ENCODE measurements around the gene NEUROD2. TPM values are rescaled to one million over a fixed set of nuclear protein-coding genes. Genes with fewer than 3 reads are reported as not detected.

NEUROD2 gene
- total RNA-seq, 1 donor: not detected

DNA sequence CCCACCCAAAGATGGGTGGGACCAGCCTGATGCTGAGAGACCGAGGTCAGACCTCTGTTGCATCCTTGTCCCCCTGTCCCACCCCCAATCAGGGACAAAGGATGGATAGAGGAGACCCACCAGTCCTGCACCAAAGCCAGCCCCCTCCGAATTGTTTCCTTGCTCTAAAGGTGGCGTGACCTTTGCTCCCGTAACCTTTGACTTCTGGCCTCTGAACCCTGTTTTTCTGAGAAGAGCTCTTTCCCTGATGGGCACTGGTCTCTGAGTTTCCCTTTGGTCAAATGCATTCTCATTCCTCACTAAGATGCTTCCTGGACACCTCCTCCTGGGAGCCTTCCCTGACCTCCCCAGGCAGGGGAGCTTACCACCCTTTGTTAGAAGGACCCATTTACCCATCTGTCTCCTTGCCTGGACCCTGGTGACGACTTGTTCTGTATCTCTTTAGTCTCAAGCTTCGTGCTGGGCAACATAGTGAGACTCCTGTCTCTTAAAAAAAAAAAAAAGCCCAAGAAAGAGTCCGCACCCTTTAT, 5.3 kb upstream of the NEUROD2 start:
- TF ChIP-seq, protein P1, sequence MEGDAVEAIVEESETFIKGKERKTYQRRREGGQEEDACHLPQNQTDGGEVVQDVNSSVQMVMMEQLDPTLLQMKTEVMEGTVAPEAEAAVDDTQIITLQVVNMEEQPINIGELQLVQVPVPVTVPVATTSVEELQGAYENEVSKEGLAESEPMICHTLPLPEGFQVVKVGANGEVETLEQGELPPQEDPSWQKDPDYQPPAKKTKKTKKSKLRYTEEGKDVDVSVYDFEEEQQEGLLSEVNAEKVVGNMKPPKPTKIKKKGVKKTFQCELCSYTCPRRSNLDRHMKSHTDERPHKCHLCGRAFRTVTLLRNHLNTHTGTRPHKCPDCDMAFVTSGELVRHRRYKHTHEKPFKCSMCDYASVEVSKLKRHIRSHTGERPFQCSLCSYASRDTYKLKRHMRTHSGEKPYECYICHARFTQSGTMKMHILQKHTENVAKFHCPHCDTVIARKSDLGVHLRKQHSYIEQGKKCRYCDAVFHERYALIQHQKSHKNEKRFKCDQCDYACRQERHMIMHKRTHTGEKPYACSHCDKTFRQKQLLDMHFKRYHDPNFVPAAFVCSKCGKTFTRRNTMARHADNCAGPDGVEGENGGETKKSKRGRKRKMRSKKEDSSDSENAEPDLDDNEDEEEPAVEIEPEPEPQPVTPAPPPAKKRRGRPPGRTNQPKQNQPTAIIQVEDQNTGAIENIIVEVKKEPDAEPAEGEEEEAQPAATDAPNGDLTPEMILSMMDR (IDR thresholded peaks at IDR 0.05; ENCODE audit: insufficient read depth, low read length): no peak
- DNase-seq (ENCODE audit: low read depth): no peak
- no peak overlapping the region for H3K4me3 ChIP-seq (ENCODE audit: low read depth, low read length)

DNA sequence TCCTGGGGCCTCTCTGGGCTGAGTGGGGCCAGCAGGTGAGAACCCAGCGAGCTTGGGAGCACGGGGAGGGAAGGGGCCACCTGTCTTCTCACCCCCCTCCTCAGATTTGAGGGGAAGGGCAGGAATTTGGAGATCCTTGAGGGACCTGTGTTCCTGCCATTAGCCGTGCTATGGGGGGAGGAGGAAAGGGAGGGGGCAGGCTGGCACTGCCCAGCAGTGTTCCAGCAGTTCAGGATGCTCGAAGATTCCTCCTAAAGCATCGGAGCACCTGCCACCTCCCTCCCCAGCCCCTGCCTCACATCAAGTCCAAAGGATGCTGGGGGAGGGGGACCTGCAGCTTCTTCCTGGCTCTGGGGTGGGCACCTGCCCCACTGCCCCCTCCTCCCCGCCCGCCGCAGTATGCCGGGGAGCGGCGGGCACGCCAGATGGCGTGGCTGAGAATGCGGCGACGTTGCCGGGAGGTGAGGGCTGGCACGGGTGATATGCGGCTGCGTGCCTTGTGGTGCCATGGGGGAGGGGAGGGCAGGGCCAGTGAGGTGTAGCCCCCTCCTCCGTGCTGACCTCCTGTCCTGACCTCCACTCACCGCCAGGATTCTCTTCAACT, 4.7 kb upstream of the NEUROD2 start:
- TF ChIP-seq, protein P1 (IDR thresholded peaks at IDR 0.05; ENCODE audit: insufficient read depth, low read length): no peak
- no peak overlapping the region for H3K4me3 ChIP-seq (ENCODE audit: low read depth, low read length)
- no peak for DNase-seq (ENCODE audit: low read depth)

DNA sequence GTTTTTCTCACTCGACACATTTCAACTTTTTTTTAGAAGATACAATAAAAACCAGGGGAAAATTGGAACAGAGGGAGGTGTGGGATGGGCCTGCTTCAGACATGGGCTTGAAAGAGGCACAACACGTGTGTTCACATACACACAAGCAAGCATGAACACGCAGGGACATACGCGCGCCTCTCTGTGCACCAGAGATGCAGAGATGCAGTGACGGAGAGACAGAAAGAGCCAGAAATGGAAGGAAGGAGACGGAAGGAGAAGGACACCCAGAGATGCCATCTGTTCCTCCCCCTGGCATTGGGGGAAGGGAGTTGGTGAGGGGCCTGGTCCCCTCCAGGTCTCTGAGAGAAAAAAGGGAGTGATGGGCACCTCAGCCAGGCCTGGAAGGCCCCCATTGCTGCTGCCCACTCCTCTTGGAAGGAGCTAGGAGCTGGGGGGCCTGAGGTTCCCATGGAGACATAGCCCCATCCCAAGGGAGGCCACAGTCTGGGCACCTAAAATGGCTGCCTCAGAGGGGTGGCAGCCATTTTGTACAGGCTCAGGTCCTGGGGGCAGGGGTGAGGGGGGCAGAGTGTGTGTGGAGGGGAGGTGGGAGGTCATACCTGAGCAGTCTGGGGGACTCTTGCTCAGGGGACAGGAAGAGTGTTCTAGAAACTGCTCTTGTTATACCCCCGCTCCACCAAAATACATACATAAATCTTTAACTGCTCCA, 3.8 kb upstream of the NEUROD2 start:
- no peak overlapping the region for H3K4me3 ChIP-seq (ENCODE audit: low read depth, low read length)
- no peak for DNase-seq (ENCODE audit: low read depth)
- TF ChIP-seq, protein P1 (IDR thresholded peaks at IDR 0.05; ENCODE audit: insufficient read depth, low read length): no peak

DNA sequence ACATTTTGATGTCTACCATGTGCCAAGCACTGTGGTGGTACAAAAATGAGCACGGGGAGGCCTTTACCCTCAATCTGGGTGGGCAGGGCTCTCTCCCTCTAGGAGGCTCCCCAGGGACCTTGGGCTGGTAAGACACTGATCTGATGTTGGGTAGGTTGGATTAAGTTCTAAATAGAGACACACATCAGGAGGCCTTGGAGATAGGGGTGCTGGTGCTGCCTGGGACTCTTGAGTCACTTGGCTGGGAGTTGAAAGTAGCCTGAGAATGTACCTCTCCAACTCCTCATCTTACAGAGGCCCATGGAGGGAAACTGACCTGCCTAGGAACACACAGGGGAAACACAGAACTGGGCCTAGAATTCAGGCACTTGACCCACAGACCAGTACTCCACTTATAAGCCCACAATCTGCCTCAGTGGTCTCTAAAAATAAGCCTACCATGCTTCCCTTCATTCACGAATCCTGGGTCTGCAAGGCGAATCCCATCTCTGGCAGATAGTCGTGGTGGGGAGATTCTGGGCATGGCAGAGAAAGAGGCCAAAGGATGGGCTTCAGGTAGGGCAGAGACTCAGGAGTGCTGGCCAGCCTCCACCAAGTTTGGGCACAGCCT, 1.8 kb upstream of the NEUROD2 start:
- no peak for DNase-seq (ENCODE audit: low read depth)
- TF ChIP-seq, protein P1 (IDR thresholded peaks at IDR 0.05; ENCODE audit: insufficient read depth, low read length): no peak
- H3K4me3 ChIP-seq (ENCODE audit: low read depth, low read length): no peak overlapping the region

DNA sequence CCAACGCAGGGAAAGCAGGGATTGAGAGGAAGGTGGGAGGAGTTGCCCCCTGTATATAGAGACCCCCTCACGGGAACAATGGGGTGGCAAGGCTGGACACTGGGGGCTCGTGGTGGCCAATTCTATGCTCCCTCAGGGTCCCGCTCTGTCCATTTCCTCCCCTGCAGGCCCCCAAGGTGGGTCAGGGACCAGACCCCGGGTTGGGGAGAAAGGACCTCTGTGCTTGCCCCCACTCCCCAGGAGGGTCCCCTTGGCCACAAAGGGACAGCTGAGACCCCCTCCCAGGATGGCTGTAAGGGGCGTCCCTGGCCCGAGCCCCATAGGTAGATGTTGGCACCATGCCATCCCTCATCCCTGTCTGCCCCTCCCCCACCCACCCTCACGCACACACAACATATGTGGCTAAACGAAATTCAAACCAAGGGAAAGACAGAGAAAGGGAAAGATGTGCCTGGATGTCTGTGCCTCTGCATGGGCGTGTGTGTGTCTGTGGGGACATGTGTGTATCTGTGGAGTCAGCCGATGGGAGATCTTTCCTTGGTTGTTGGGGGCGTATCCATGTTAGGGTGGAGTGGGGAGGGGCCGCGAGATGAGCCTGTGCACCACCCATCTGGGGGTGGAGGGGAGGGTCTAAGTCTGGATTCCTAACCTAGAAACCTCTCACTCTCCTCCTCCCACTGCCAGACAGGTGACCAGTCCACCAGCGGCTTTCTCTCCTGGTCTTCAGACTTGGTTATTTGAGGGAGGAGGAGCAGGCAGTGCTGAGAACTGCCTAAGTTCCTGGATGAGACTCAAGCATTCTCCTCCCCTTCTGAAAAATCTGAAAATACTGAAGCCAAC, 642 bp upstream of the NEUROD2 start:
- TF ChIP-seq, protein P1 (IDR thresholded peaks at IDR 0.05; ENCODE audit: insufficient read depth, low read length): no peak
- DNase-seq (ENCODE audit: low read depth): no peak
- H3K4me3 ChIP-seq (ENCODE audit: low read depth, low read length): no peak overlapping the region

DNA sequence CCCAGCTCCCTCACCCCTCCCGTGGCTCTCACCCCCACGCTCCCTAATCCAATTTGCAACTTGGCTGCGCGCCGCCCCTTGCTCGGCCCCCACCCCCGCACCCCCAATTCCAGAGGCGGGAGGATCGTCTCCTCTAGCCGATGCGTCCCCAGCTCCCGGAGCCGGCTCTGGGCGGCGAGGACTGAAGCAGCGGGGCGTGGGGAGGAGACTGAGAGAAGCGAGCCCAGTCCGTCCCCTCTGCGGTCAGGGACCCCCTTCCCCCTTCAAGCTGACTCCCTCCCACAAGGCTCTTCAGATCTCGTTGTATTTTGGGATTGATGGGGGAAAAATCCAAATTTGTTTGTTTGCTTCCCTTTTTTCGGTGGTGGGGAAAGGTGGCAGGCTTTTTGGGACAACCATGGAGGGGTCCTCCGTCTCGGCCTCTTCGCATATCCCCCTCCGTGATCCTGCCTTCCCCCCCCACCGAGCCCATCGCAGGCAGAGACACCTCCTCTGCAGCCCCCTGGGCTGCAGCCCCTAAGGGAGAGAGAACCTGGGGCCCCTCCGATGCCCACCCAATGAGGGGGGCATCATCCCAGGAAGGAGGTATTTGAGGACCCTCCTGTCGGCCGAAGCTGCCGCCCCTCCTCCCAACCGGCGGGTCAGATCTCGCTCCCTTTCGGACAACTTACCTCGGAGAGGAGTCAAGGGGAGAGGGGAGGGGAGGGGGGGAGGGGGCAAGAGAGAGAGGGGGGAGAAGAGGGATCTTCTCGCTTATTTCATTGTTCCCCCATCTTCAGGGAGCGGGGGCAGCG, 466 bp downstream of the NEUROD2 start:
- TF ChIP-seq, protein P1 (IDR thresholded peaks at IDR 0.05; ENCODE audit: insufficient read depth, low read length): no peak
- DNase-seq (ENCODE audit: low read depth): no peak
- no peak overlapping the region for H3K4me3 ChIP-seq (ENCODE audit: low read depth, low read length)
